ENCODE data around the gene TLX2. TPM values are rescaled to one million over a fixed set of nuclear protein-coding genes. Genes with fewer than 3 reads are reported as not detected.

Gene TLX2
- total RNA-seq, 1 experiment from 2014 or later: not detected

DNA sequence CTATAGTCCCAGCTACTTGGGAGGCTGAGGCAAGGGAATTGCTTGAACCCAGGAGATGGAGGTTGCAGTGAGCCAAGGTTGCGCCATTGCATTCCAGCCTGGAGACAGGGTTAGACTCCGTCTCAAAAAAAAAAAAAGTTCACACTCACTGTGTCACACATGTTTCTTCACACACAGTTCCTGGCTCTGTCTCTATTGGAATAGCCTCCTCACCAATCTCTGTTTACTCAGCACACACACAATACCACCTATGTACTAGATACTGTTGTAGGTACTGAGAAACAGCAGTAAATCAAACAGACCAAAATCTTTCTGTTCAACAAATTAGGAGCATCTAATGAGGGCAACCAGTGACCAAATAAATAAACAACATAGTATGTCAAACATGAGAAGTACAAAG lies 28.1 kb upstream of the TLX2 start:
- Histone ChIP-seq H3K4me1 (replicated peaks) (peaks cover 15% of the 10 kb centered on the region), H3K4me3 (no peak overlapping the region)

DNA sequence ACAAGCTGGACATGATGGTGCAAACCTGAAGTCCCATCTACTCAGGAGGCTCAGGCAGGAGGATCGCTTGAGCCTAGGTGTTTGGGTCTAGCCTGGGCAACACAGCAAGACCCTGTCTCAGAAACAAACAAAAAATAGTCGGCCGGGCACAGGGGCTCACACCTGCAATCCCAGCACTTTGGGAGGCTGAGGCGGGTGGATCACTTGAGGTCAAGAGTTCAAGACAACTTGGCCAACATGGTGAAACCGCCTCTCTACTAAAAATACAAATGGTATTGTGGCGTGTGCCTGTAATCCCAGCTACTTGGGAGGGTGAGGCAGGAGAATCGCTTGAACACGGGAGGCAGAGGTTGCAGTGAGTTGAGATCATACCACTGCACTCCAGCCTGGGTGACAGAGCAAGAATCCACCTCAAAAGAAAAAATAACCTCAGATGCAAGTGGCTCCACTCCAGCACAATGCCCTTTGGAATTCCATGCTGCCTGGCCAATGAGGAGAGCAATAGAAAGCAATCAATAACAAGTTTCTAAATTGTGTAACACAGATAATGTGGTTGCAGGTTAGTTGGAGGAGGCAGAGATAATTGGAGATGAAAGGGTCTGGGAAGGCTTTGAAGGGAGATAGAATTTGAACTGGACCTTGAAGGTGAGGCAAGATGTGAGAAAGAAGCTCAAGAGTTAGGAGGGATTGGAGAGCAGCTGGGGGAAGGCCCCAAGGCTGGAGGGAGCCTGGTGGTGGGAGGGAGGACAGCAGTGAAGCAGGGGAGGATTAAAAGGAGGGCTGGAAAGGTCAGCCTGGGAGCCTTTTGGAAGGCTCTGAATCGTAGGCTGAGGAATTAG lies 25.4 kb upstream of the TLX2 start:
- H3K27ac ChIP-seq: no peak overlapping the region
- no peak for DNase-seq (ENCODE audit: low read depth in 1 of 2, low spot score in 2 of 2)
- H3K27me3 ChIP-seq (replicated peaks): no peaks in the 10 kb centered on the region
- no peaks in the 10 kb centered on the region for H3K9me3 ChIP-seq (replicated peaks)
- H3K4me3 ChIP-seq: no peak overlapping the region
- H3K36me3 ChIP-seq: peaks cover 57% of the 10 kb centered on the region
- H3K4me1 ChIP-seq (replicated peaks): no peaks in the 10 kb centered on the region

More for the DNA sequence above, 28.1 kb upstream of the TLX2 start:
- Histone ChIP-seq H3K27me3 (replicated peaks) (no peaks in the 10 kb centered on the region), H3K27ac (no peak overlapping the region), H3K36me3 (peaks cover 49% of the 10 kb centered on the region), H3K9me3 (replicated peaks) (0 out of 2 replicates have a peak, but pooled peaks cover 4% of the 10 kb centered on the region)
- DNase-seq (ENCODE audit: low read depth in 1 of 2, low spot score in 2 of 2): no peak

DNA sequence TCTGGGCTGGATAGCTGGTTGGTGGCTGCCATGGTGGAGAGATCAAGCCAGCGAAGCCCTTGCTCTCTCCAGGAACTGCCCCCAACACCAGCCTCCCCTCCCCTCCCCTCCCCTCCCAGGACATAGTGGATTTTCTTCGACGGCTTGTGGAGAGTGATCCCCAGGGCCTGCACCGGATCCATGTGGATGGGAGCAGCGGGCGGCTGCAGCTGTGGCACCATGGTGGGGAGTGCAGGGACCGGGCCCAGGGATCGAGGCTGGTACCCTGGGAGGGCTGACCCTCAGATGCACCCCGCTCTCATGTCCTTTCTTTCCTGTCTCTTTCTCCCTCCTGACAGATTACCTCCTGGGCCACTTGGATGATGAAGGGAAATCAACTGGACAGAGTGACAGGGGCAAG lies 24.3 kb upstream of the TLX2 start:
- Histone ChIP-seq H3K4me1 (replicated peaks) (no peaks in the 10 kb centered on the region), H3K4me3 (no peak overlapping the region), H3K9me3 (replicated peaks) (no peaks in the 10 kb centered on the region), H3K27ac (no peak overlapping the region), H3K27me3 (replicated peaks) (no peaks in the 10 kb centered on the region), H3K36me3 (peaks cover 63% of the 10 kb centered on the region)
- no peak for DNase-seq (ENCODE audit: low read depth in 1 of 2, low spot score in 2 of 2)

DNA sequence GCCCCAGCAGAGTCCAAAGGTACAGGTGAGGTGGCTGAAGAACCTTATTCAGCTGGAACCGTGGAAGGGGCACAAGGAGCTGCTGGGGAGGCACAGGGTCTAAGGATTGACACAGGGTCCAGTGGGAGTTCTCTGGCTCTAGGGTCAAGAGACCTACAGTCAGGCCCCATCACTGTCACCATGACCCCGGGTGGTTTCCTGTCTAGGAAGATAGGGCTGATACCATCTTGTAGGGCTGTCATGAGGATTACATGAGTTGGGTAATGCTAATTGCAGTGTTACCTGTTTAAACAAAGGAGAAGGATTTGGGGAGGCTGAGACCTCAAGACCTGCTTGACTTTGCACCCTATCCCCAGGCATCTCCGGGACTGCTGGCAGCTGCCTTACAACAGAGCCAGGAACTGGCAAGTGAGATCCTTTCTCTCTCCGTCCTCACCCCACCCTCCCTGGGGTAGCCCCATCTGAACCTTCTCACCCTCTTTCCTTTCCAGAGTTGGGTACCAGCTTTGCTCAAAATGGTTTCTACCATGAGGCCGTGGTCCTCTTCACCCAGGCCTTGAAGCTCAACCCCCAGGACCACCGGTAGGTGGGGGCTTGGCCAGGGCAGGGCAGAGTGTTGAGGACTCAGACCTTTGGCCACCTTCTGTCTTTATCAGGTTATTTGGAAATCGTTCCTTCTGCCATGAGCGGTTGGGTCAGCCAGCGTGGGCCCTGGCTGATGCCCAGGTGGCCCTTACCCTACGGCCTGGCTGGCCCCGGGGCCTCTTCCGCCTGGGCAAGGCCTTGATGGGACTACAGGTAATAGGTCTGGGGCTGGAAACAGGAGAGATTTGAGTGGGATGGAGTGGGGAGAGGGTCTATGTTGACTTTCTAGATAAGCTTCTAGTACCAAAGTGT lies 22.4 kb upstream of the TLX2 start:
- H3K4me3 ChIP-seq: no peak overlapping the region
- H3K27ac ChIP-seq: no peak overlapping the region
- H3K36me3 ChIP-seq: peaks cover 52% of the 10 kb centered on the region
- no peak for DNase-seq (ENCODE audit: low read depth in 1 of 2, low spot score in 2 of 2)
- no peaks in the 10 kb centered on the region for H3K9me3 ChIP-seq (replicated peaks)
- H3K4me1 ChIP-seq (replicated peaks): no peaks in the 10 kb centered on the region
- H3K27me3 ChIP-seq (replicated peaks): no peaks in the 10 kb centered on the region

DNA sequence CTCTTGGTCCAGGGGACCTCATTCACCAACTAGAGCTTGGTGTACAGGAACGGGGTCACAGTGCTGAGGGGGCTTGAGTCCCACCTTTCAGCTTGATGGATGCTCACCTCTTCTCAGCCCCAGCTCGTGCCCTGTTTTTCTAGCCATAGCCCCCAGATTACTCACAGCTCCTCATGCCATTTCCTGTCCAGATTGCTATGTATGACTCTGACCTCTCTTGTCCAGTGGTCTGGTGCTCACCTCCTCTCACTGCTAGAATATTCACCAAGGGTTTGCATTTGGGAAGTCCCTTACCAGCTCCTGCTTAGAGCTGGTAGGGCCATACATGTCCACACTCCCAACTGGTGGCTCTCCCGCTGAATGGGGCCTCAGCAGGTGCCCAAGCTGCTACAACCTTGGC lies 20.7 kb upstream of the TLX2 start:
- peaks cover 13% of the 10 kb centered on the region for H3K27me3 ChIP-seq (replicated peaks)
- no peak overlapping the region for H3K4me3 ChIP-seq
- DNase-seq (ENCODE audit: low read depth in 1 of 2, low spot score in 2 of 2): no peak
- H3K4me1 ChIP-seq (replicated peaks): peaks cover 8% of the 10 kb centered on the region
- H3K27ac ChIP-seq: no peak overlapping the region
- no peaks in the 10 kb centered on the region for H3K9me3 ChIP-seq (replicated peaks)
- peaks cover 42% of the 10 kb centered on the region for H3K36me3 ChIP-seq

DNA sequence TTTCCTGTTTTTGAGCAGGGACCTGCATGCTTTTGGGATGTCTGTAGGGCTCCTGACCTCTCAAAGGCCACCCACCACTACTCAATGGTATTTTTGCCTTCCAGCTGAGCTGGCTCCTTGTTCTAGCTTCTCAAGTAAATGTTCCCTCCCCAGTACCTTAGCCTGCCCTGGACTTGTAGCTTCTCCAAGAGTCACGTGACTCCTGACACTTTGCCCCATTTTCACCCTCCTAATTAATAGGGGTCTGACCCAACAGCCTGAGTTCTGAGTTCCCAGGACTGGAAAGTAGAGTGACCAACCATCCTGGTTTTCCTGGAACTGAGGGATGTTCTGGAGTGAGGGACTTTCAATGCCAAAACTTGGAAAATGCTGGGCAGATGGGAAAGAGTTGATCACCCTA lies 18.8 kb upstream of the TLX2 start:
- Histone ChIP-seq H3K27me3 (replicated peaks) (peaks cover 32% of the 10 kb centered on the region), H3K4me3 (no peak overlapping the region), H3K4me1 (replicated peaks) (peaks cover 20% of the 10 kb centered on the region), H3K27ac (no peak overlapping the region), H3K9me3 (replicated peaks) (no peaks in the 10 kb centered on the region), H3K36me3 (peaks cover 36% of the 10 kb centered on the region)
- no peak for DNase-seq (ENCODE audit: low read depth in 1 of 2, low spot score in 2 of 2)

DNA sequence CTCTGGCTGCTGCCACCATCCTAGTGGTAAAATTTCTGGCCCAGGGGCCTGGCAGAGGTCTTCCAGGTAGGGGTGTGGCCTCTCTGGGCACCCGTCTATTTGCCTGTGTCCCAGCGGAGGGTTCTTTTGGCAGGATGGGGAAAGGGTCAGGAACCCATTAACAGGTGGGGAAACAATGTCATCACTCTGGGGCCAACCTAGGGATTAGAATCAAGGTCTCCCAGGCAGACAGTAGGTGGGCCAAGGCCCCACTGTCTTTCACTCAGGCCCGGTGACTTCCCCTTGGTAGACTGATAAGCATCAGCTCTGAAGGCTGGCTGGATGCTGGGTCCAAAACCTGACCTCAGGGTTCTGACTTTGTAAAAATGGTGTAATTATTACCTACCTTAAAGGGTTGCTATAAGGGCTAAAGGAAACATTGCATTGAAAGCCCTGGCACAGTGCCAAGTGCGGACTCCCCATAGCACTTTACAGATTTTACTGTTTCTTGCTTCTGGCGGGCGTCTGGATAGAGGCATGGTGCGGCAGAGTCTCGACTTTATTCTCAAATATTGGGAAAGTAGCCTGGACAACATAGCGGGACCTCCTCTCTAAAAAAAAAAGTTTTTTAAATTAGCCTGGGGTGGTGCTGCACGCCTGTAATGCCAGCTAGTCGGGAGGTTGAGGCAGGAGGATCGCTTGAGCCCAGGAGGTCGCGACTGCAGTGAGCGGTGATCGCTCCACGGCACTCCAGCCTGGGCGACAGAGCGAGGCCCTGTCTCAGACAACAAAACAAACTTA lies 17.1 kb upstream of the TLX2 start:
- Histone ChIP-seq H3K4me1 (replicated peaks) (peaks cover 20% of the 10 kb centered on the region), H3K27ac (no peak overlapping the region), H3K9me3 (replicated peaks) (no peaks in the 10 kb centered on the region), H3K27me3 (replicated peaks) (peaks cover 36% of the 10 kb centered on the region), H3K36me3 (peaks cover 20% of the 10 kb centered on the region), H3K4me3 (no peak overlapping the region)
- no peak for DNase-seq (ENCODE audit: low read depth in 1 of 2, low spot score in 2 of 2)

DNA sequence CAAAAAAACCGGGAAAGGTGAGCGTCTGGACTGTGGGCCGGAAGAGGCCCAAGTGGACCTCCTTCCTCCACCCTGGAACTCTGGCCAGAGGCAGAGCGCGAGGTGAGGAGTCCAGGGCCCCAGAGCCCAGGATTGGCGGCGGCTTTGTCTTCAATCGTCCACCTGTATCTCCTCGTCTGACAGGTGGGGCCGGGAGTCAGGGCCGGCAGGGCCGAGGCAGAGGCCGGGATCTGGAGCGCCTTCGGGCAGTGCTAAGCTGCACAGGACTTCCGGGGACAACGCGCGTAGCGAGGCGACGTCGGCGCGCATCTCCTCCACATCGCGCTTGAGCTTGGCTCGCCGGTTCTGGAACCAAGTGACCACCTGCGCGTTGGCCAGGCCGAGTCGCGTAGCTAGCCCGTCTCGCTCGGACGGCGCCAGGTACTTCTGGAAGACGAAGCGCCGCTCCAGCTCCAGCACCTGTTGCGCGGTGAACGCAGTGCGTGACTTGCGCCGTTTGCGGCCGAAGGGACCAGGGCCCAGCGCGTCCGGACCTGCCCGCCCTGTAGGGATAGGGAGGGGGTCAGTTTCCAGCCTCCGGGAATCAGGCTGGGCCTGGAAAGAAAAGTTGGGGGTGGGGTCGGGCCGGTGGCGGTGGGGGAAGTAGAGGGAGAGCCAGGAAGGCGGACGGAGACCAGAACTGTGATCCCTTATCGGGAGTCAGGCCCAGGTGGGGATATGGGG lies 16.3 kb upstream of the TLX2 start:
- no peak for DNase-seq (ENCODE audit: low read depth in 1 of 2, low spot score in 2 of 2)
- Histone ChIP-seq H3K27ac (no peak overlapping the region), H3K36me3 (peaks cover 12% of the 10 kb centered on the region), H3K4me1 (replicated peaks) (peaks cover 25% of the 10 kb centered on the region), H3K4me3 (no peak overlapping the region), H3K27me3 (replicated peaks) (peaks cover 36% of the 10 kb centered on the region), H3K9me3 (replicated peaks) (no peaks in the 10 kb centered on the region)

DNA sequence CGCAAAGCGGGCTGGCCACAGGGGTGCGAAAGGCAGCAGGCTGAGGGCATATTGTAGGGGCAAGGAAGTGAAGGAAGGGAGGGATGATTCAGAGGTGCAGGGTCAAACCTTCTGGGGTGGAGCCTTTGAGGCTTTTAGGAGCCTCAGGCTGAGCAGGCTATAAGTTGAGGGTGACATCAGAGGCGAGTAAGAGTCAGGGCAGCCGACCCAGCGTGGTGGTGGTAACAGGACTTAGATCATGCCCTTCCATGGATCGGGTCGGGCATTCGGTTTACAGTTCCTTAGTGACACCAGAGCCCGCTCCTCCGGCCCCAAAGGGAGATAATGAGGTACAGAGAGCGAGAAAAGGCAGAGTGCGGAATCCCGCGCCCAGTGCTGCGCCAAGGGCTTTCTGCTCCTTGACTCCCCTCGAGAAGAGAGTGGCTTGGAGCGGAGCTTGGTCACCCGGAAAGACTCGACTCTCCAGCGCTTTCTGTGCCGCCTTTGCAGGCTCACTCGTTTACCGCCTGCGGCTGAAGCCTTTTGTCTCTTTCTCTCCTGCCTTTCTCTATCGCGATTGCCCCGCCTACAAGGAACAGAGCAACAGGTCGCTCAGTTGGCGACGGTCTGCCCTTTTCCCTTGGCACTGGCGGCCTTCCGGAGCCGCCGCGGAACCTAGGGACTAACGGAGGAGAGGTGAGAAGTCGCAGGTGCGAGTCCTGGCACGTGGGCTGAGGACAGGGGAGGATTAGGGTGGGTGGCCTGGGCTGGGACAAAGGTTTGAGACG lies 15.6 kb upstream of the TLX2 start:
- Histone ChIP-seq H3K27ac (no peak overlapping the region), H3K9me3 (replicated peaks) (no peaks in the 10 kb centered on the region), H3K4me3 (no peak overlapping the region; the same call in 1 of the 2 replicates), H3K36me3 (peaks cover 8% of the 10 kb centered on the region), H3K27me3 (replicated peaks) (peaks cover 36% of the 10 kb centered on the region), H3K4me1 (replicated peaks) (peaks cover 33% of the 10 kb centered on the region)
- DNase-seq (ENCODE audit: low read depth in 1 of 2, low spot score in 2 of 2): peak in 1 of 2 experiments; percentile 29

DNA sequence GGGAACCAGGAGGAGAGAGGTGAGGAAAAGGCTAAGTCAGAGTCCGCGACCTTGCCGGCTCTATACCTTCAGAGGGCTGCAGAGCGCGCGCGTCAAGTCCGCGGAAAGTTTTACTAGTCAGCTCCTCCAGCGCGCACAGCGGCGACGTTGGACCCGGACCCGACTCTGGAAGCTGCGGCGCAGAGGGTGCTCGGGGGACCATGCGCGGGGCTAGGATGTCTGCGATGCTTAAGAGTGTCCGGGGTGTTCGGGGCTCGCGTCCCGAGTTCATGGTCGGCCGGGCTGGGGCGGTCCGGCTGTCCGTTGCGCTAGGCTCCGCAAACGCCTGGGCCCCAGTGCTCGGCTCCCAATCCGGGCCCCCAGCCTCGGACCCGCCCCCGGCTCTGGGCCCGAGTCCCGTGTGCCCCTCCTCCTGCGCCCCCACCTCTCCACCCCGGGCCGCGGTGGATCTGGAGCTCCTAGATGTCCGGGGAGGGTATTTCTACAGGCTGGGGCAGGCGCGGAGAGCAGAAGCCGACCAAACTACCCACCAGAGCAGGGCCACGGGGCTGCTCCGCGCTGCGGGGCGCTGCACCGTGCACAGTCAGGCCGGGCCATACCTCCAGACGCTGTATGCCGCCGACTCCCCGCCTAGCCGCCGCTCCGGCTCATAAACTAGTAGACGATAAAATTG lies 14.8 kb upstream of the TLX2 start, which contains the start of gene LBX2:
Gene LBX2, minus strand, starts transcription at position 337 of the 673 bp plus-strand sequence. Its CDS starts 66 bp downstream, at position 271.
- DNase-seq (ENCODE audit: low read depth in 1 of 2, low spot score in 2 of 2): no peak

DNA sequence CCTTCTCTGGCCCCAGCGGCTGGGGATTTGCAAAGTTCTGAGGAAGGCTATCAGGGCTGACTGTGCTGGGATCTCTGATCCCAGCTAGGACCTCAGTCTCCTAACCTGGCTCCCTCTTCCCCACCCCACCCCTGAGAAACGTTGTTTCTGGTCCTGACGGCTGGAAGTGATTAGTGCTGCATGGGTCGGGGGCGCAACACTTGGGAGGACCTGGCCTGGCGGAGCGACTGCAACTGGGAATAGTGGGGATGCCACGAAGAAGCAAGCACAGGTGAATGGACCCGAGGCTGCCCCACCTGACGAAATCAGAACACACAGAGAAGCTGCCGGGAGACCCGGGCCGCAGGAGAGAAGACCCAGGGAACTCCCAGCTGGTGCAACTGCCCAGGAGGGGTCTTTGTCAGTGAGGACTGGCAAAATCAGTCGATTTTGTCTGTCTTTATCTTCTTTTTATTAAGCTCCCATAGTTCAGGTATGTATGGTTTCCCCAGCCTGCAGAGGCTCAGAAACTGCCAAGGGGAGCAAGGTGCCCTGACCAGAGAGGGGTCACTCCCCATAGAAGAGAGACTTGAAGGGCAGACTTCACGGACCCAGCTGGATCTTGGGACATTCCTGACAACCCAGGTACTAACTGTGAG lies 14.2 kb upstream of the TLX2 start:
- Histone ChIP-seq H3K4me1 (replicated peaks) (peaks cover 35% of the 10 kb centered on the region), H3K27me3 (replicated peaks) (peaks cover 36% of the 10 kb centered on the region), H3K4me3 (no peak overlapping the region), H3K27ac (no peak overlapping the region), H3K9me3 (replicated peaks) (no peaks in the 10 kb centered on the region), H3K36me3 (peaks cover 6% of the 10 kb centered on the region)
- DNase-seq (ENCODE audit: low read depth in 1 of 2, low spot score in 2 of 2): no peak

More for the DNA sequence above, 14.8 kb upstream of the TLX2 start, which contains the start of gene LBX2:
- no peak within 1 kb of the TSS; the same call in 1 of the 2 replicates for H3K4me3 ChIP-seq
- peaks cover 36% of the 10 kb centered on the region for H3K27me3 ChIP-seq (replicated peaks)
- H3K4me1 ChIP-seq (replicated peaks): peaks cover 35% of the 10 kb centered on the region
- H3K9me3 ChIP-seq (replicated peaks): no peaks in the 10 kb centered on the region
- no peak within 1 kb of the TSS for H3K27ac ChIP-seq
- H3K36me3 ChIP-seq: peaks cover 7% of the 10 kb centered on the region
